ENCODE data around the gene NSUN7.

Gene NSUN7

GRCh38 chr4:40832175-40832574, 82.4 kb downstream of the NSUN7 start:
- TF ChIP-seq CTCF (IDR thresholded peaks at IDR 0.05; ENCODE audit: low read depth, low read length), result no peak
- in situ Hi-C loops (cut with HindIII; ENCODE audit: low sequenced_read_pairs), result no loop called here
- no peak overlapping the region for H3K4me3 ChIP-seq (ENCODE audit: low read depth, low read length)
- DNase-seq (ENCODE audit: low read depth, low spot score), result no peak

- DNase-seq (ENCODE audit: low read depth, low spot score), result no peak
- TF ChIP-seq CTCF (IDR thresholded peaks at IDR 0.05; ENCODE audit: low read depth, low read length), result no peak
- H3K4me3 ChIP-seq (ENCODE audit: low read depth, low read length), result no peak overlapping the region
- in situ Hi-C loops (cut with HindIII; ENCODE audit: low sequenced_read_pairs), result no loop called here
Measured at GRCh38 chr4:40833212-40833611, 83.5 kb downstream of the NSUN7 start.

GRCh38 chr4:40837094-40837870, 87.5 kb downstream of the NSUN7 start:
- H3K4me3 ChIP-seq (ENCODE audit: low read depth, low read length), result no peak overlapping the region
- no peak for TF ChIP-seq CTCF (IDR thresholded peaks at IDR 0.05; ENCODE audit: low read depth, low read length)
- DNase-seq (ENCODE audit: low read depth, low spot score), result no peak
- in situ Hi-C loops (cut with HindIII; ENCODE audit: low sequenced_read_pairs), result no loop called here

- in situ Hi-C loops (cut with HindIII; ENCODE audit: low sequenced_read_pairs), result no loop called here
- no peak for DNase-seq (ENCODE audit: low read depth, low spot score)
- TF ChIP-seq CTCF (IDR thresholded peaks at IDR 0.05; ENCODE audit: low read depth, low read length), result peak; percentile 18
- no peak overlapping the region for H3K4me3 ChIP-seq (ENCODE audit: low read depth, low read length)
Measured at GRCh38 chr4:40838742-40839141, 89.0 kb downstream of the NSUN7 start.

- no peak for DNase-seq (ENCODE audit: low read depth, low spot score)
- TF ChIP-seq CTCF (IDR thresholded peaks at IDR 0.05; ENCODE audit: low read depth, low read length), result no peak
- H3K4me3 ChIP-seq (ENCODE audit: low read depth, low read length), result no peak overlapping the region
- in situ Hi-C loops (cut with HindIII; ENCODE audit: low sequenced_read_pairs), result no loop called here
Measured at GRCh38 chr4:40840255-40840984, 90.7 kb downstream of the NSUN7 start.

GRCh38 chr4:40840985-40841571, 91.3 kb downstream of the NSUN7 start:
- in situ Hi-C loops (cut with HindIII; ENCODE audit: low sequenced_read_pairs), result no loop called here
- peak; percentile 86 for TF ChIP-seq CTCF (IDR thresholded peaks at IDR 0.05; ENCODE audit: low read depth, low read length)
- DNase-seq (ENCODE audit: low read depth, low spot score), result peak; percentile 85
- no peak overlapping the region for H3K4me3 ChIP-seq (ENCODE audit: low read depth, low read length)

Data from astrocyte of the spinal cord (primary cell).